ENCODE results near the gene NTRK3.

- TF ChIP-seq POLR2A (IDR thresholded peaks at IDR 0.05; ENCODE audit: low read depth, low read length), result no peak
- TF ChIP-seq CTCF (IDR thresholded peaks at IDR 0.05; ENCODE audit: extremely low read depth in 1 of 2, insufficient read depth in 1 of 2, low read depth in 1 of 2, low read length in 2 of 2), result no peak
- TF ChIP-seq EZH2 (IDR thresholded peaks at IDR 0.05; ENCODE audit: borderline replicate concordance, low read depth, low read length, severe bottlenecking), result no peak
Measured at GRCh38 chr15:88241461-88241860, 15.1 kb downstream of the NTRK3 start.

Measured in endothelial cell of umbilical vein (primary cell).